Bronchial epithelial cell (primary cell): ENCODE results near the gene COL5A1. TPM values are rescaled to one million over a fixed set of nuclear protein-coding genes. Genes with fewer than 3 reads are reported as not detected.

ENCODE experiments used
- DNase-seq: peaks from one replicate; pipeline ENCODE4 v3.0.0-alpha.2; 2010; ENCODE audit warnings: low read depth
- FAIRE-seq: peaks from 2 replicates; lab custom pipeline; 2011; peaks lifted over from hg19 to GRCh38; lab: Jason Lieb, UNC
- H3K27me3 ChIP-seq: 2 replicates; pipeline ENCODE4 v1.5.1; 2011; ENCODE audit warnings: low read length; ENCODE audit not compliant: control insufficient read depth, insufficient read depth
- H3K36me3 ChIP-seq: 2 replicates; pipeline ENCODE4 v1.5.1; 2011; ENCODE audit warnings: low read length; ENCODE audit not compliant: control insufficient read depth, insufficient read depth
- H3K4me3 ChIP-seq: 2 replicates; pipeline ENCODE4 v1.5.1; 2011; ENCODE audit warnings: mild to moderate bottlenecking, low read depth, low read length, control low read depth
- CTCF ChIP-seq: IDR thresholded peaks from 2 replicates; pipeline ENCODE4 v1.5.1; 2011; ENCODE audit warnings: mild to moderate bottlenecking, moderate library complexity, low read length, control low read depth, inconsistent platforms; ENCODE audit not compliant: insufficient read depth, severe bottlenecking
- total RNA-seq: library from RNA; depleted of rRNA; stranded (reverse); fragments of >200 nt; gene quantifications from 2 replicates; pipeline ENCODE4 v1.2.1, GENCODE V29; 2014

COL5A1 gene
- total RNA-seq, 1 donor from 2014 or later: 6.3 TPM

- peaks cover 3% of the 10 kb centered on the region for H3K36me3 ChIP-seq
- no peaks in the 10 kb centered on the region for H3K27me3 ChIP-seq
- DNase-seq (no peak), FAIRE-seq (no peak)
- no peak for TF ChIP-seq CTCF
- no peak overlapping the region for H3K4me3 ChIP-seq
These were observed 187.3 kb downstream of the COL5A1 start for GRCh38 chr9:134828892-134829291.

- Histone ChIP-seq H3K27me3 (no peaks in the 10 kb centered on the region), H3K4me3 (no peak overlapping the region), H3K36me3 (peaks cover 3% of the 10 kb centered on the region)
- no peak for TF ChIP-seq CTCF
- no peak for FAIRE-seq
- DNase-seq: no peak
These were observed 187.8 kb downstream of the COL5A1 start for GRCh38 chr9:134829356-134829937.

- Histone ChIP-seq H3K27me3 (no peaks in the 10 kb centered on the region), H3K4me3 (no peak overlapping the region), H3K36me3 (peaks cover 1% of the 10 kb centered on the region)
- no peak for DNase-seq
- TF ChIP-seq CTCF: no peak
- no peak for FAIRE-seq
These were observed 188.5 kb downstream of the COL5A1 start for GRCh38 chr9:134830126-134830525.

GRCh38 chr9:134830926-134831720 is 189.5 kb downstream of the COL5A1 start:
- FAIRE-seq (no peak), DNase-seq (no peak)
- no peak for TF ChIP-seq CTCF
- Histone ChIP-seq H3K27me3 (no peaks in the 10 kb centered on the region), H3K4me3 (no peak overlapping the region), H3K36me3 (peaks cover 1% of the 10 kb centered on the region)

- H3K27me3 ChIP-seq: no peaks in the 10 kb centered on the region
- peaks cover 1% of the 10 kb centered on the region for H3K36me3 ChIP-seq
- FAIRE-seq (no peak), DNase-seq (no peak)
- H3K4me3 ChIP-seq: no peak overlapping the region
- no peak for TF ChIP-seq CTCF
These were observed 190.9 kb downstream of the COL5A1 start for GRCh38 chr9:134832471-134832870.
